Embryonic facial prominence (tissue), 1 donor: ENCODE data around the gene HSPA12B.

Experiments
- DNase-seq: peaks from one replicate; pipeline ENCODE4 v3.0.0-alpha.2; 2016; ENCODE audit errors: extremely low spot score

Gene HSPA12B

DNA sequence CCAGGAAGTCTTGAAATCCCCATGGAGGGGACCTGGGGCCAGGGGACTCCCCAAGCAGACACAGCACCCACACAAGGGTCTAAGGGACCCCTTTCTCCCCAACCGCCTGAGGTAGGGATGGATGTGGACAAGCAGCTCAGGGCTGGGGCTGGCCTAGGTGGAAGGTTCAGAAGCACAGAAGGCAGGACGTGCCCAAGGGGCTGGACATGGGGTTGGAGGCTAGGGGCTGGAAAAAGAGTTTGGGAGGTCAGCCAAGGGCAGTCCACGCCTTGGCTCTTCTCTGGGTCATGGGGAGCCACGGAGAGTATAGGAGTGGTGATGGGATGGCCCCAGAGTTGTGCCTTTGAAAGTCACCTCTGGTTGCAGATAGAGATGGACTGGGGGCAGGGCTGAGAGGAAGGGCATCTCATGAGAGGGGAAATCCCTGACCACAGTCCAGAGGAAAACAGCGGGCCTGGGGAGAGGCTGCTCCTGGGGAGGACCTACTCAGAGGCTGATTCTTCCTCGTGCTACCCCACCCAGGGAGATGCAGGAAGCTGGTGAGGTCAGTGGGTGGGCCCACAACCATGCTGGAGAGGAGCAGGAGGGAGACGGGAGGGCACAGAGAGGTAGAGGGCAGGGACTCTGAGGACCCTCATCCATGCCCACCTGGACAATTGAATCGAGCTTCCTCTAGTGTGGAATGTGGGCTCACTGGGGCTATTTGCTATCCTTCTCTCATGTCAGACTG, 2.5 kb upstream of the HSPA12B start:
- no peak for DNase-seq

GRCh38 chr20:3730803-3731672, 1.4 kb upstream of the HSPA12B start:
- no peak for DNase-seq

DNA sequence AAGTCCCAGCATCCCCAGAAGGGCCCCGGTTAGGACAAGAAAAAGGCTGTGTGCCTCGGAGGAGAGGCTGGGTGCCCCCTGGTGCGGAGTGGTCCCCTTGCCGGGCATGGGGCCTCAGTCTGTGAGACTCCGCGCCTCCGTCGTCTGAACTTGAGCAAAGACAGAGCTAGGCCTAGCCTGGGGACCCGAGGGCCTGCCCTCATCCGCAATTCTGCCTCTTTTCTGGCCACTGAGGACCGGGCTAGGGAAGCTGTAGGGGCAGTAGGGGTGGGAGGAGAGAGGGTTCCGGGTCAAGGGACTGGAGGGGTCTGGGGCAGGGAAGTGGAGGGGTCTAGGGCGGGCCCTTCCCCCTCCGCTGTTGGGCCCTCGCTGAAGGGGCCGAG, 550 bp upstream of the HSPA12B start:
- DNase-seq: no peak

DNA sequence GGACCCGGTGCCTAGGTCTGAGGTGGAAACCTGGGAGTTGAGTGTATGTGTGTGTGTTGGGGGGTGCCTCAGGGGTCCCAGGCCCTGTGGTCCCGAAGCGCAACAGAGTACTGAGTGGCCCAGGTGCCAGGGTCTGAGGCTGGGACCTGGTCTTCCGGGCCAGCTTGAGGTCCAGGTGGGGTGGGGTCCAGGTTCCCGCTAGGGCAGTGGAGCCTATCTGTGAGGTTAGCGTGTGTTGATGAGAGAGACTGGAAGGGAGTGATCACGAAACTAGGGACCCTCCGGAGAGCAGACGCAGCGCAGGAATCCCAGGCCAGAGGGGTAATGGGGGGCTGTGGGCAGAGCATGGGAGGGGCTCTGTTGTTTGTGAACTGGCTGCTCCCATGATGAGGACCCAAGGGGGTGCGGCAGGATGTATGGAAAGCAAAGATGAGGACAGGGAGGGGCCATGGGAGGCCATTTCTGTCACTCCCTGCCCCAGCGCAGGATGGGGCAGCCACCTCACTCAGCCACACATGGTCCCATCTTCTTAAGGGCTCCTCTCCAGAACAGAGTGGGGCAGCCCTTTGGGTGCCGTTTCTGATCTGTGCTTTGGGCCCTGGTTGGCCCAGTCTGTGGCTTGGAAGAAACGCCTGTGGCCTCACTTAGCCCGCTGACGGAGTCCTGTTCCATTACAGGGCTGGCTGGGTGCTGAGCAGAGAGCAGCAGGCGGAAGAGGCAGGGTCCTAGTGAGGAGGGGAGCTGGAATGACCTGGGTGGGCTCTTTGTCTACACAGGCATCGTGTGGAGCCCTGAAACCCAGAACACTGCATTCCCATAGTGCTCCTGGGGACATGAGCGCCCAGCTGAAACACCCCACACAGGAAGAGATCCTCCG, 872 bp downstream of the HSPA12B start:
- no peak for DNase-seq

DNA sequence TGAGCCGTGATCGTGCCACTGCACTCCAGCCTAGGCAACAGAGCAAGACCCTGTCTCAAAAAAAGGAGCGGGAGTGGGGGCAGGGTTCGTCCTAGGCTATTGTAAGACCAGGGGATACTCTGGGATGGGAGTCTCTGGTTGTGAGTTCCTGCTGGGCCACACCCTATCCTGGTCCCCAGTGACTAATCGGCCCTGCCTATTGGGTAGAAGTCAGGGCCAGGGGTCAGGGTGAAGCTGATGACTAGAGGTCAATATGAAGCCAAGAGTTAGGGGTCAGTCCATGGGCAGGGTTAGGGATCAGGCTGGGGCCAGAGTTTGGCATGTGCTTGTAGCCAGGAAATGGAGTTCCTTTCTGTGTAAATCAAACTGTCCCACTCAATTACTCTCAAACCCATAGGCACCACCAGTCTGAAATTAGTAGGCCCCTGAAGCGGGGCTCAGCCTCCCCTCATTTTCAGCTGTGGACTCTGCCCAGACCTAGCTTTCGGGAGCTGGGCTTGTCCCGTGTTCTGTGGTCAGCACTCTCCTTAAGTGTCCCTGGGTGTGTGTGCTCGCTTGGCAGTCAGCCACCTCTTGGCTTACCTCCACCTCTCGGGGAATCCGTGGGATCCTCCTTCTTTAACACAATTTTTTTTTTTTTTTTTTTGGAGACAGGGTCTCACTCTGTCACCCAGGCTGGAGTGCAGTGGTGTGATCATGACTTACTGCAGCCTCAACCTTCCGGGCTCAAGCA, 1.8 kb downstream of the HSPA12B start:
- DNase-seq: no peak

DNA sequence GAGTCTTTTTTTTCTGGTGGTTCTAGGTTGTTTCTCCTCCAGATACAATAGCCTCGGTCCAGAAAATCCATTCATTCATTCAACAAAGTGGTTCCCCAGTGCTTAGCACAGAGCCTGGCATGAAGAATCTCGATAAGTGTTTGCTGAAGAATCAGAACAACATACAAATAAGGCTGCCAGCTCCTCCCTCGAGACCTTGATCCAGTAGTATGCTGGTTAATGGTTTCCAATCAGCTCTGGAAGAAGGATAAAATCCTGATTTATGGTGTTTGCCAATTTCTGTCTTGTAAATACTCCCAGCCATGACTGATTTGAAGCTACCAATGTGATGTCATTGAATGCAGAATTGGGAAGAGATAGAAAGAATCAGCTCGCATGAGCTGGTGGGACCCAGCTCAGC, 3.3 kb downstream of the HSPA12B start:
- no peak for DNase-seq

GRCh38 chr20:3738111-3739053, 5.9 kb downstream of the HSPA12B start:
- DNase-seq: no peak

DNA sequence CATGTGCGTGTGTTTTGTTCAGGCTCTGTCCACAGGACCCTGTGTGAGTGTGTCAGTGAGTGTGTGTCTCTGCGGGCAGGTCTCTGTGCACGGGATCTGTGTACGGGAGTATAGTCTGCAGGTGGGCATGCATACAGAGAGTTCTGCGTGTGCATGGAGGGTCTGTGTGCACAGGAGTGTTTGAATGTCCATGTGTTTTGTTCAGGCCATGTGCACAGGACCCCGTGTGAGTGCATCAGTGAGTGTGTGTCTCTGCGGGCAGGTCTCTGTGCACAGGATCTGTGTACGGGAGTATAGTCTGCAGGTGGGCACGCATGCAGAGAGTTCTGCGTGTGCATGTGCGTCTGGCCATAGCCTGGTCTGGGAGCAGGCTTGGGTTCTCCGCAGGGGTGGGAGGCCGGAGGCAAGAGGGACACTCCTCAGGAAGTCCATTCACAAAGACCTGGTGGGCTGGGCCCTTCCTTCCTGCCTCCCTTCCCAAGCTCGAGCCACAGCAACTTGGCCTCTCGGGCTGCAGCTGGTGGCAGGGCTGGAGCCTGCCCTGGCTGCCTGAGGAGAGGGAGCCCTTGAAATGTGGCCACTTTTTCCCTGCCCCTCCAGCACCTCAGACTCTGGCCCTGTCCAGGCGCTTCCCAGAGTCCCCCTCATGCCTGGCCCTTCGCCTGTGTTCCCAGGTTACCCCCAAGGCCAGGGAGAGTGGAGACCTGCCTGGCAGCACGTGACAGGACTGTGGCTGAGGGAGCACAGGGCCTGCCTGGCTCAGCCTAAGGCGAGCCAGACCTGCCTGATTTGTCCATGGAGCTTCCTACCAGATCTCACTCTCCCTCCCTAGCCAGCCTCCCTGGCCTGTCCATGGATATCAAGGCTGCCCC, 6.8 kb downstream of the HSPA12B start:
- DNase-seq: no peak

DNA sequence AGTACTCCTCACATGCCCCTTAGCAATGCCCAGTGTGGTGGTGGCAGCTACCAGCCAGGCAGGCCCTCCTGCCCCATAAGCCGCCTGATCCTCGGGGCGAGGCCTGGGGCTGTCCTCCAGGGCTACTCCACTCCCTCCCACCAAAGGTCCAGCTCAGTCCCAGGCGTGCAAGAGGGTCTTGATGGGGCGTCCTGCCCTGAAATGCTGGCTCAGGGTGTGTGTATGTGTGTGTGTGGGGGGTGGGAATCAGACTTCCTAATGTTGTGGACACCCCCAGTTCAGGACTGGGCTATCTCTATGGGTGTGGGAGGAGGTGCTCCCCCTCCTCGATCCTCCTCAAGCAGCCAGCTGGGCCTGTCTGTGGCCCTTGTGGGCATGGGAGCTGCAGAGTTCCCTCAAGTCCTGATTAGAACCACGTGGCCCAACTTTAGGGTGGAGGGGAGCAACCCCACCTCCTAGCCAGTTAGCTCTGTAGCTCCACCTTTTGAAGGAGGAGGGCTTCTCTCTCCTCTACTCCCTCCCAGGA, 7.5 kb downstream of the HSPA12B start:
- no peak for DNase-seq

DNA sequence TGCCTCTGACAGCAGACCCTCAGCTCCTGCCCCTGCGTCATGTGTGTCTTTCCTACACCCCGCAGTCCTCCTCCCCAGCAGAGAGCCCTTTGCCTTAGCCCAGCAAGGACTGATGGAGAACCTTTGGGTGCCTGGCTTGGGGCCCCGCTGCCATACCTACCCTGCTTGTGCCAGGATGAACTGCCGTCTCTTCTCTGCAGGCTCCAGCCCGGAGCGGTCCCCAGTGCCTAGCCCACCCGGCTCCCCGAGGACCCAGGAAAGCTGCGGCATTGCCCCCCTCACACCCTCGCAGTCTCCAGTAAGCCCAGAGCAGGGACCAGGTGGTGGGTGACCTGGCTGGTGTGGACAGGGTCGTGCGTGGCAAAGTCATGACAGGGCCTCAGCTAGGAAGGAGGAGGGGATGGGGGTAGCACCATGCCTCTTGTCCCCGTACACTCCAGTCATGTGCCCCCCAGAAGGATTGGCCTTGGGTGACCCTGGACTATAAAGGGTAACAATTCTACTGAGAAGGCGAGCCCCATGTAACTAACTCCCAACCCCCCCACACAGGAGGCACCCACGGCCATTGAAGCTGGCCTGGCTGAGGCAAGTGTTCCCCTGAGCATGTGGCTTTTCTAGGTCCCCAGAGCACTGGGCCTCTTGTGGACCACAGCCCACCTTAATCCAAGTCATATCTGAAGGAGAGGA, 8.3 kb downstream of the HSPA12B start:
- no peak for DNase-seq

DNA sequence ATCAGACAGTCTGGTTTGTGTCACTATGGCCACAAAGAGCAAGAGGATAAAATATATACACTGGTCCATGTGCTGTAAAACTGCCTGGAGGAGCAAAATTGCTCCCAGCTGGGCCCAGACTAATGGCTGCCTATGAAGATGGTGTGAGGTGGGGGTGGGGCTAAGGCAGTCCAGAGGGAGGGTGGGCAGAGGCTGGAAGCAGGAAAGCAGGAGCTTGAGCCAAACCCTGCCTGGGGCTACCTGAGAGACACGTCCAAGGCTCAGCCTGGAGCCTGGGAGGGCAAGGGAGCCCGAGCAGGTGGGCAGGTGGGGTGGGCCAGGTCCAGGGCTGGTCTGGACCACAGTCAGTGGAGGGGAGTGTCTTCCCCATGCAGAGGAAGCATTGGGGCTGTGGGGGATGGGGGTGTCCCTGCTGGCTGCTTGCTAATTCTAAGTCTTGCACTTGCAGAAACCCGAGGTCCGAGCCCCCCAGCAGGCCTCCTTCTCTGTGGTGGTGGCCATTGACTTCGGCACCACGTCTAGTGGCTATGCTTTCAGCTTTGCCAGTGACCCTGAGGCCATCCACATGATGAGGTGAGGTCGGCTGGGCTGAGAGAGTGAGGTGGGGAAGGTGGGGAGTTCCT, 9.5 kb downstream of the HSPA12B start:
- DNase-seq: no peak

DNA sequence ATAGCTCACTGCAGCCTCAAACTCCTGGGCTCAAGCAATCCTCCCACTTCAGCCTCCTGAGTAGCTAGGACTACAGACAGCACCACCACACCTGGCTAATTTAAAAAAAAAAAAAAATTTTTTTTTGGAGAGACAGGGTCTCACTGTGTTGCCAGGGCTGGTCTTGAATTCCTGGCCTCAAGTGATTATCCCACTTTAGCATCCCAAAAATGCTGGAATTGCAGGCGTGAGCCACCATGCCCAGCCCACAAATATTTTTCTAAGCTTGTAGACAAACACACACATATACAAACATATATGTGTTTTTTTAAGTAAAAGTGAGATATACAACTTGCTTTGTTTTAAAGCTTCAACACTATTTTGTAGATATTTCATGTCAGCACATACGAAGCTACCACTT, 10.8 kb downstream of the HSPA12B start:
- DNase-seq: no peak

DNA sequence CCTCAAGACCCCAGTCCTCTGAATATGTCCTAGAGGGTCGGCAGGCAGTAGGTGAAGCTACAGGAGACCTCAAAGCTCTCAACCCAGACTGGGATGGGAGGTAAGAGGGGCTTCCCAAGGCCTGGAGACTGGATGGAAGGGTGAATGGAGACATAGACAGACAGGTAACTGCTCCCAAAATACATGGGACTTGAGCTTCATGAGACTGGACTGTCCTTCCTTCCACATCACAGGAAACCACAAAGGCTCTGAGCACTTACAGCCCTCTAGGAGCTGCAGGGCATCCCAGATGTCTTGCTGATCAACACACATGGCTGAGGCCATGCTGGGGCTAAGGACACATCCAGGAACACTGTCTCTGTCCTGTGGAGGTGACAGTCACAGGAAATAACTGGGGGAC, 11.6 kb downstream of the HSPA12B start:
- no peak for DNase-seq

GRCh38 chr20:3744806-3745685, 12.6 kb downstream of the HSPA12B start:
- DNase-seq: no peak

DNA sequence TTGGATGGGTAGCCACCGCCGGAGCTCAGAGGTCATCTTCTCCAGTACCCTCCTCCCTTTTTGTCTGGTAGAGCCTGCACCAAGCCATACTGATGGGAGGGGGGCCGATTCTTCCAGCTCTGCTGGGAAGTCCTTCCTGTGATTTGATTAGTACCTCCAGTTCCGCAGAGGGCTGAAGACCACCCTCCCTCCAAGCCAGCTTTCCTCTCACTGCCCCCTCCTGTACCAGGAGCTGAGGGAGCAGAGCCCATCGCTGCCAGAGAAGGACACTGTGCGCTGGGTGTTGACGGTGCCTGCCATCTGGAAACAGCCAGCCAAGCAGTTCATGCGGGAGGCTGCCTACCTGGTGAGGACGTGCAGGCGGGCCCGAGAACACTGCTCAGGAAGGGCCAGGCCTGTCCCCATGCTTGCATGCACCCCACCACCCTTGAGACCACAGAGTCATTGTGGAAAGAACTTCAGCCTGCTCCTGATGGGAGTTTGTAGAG, 13.2 kb downstream of the HSPA12B start:
- no peak for DNase-seq

GRCh38 chr20:3747471-3747870, 15.0 kb downstream of the HSPA12B start:
- no peak for DNase-seq

- no peak for DNase-seq
These were observed 15.6 kb downstream of the HSPA12B start for GRCh38 chr20:3748073-3748472.
